GM12892 (cell line): ENCODE results near the gene CPB2.

Source experiments
- POLR2A ChIP-seq: IDR thresholded peaks from 2 replicates; pipeline ENCODE4 v1.6.1; 2011; ENCODE audit warnings: low read depth, low read length, control low read depth
- POLR2AphosphoS5 ChIP-seq: IDR thresholded peaks from 2 replicates; pipeline ENCODE4 v1.6.1; 2011; ENCODE audit warnings: low read depth, low read length, control low read depth

GRCh38 chr13:46053162-46054012, 51.4 kb downstream of the CPB2 start:
- no peak for TF ChIP-seq POLR2A
- no peak for TF ChIP-seq POLR2AphosphoS5
